ENCODE measurements around the gene TTC22. TPM values are rescaled to one million over a fixed set of nuclear protein-coding genes. Genes with fewer than 3 reads are reported as not detected.

Gene TTC22
- total RNA-seq, 2 experiments from 2014 or later, result 4.4 to 4.5 TPM

DNA sequence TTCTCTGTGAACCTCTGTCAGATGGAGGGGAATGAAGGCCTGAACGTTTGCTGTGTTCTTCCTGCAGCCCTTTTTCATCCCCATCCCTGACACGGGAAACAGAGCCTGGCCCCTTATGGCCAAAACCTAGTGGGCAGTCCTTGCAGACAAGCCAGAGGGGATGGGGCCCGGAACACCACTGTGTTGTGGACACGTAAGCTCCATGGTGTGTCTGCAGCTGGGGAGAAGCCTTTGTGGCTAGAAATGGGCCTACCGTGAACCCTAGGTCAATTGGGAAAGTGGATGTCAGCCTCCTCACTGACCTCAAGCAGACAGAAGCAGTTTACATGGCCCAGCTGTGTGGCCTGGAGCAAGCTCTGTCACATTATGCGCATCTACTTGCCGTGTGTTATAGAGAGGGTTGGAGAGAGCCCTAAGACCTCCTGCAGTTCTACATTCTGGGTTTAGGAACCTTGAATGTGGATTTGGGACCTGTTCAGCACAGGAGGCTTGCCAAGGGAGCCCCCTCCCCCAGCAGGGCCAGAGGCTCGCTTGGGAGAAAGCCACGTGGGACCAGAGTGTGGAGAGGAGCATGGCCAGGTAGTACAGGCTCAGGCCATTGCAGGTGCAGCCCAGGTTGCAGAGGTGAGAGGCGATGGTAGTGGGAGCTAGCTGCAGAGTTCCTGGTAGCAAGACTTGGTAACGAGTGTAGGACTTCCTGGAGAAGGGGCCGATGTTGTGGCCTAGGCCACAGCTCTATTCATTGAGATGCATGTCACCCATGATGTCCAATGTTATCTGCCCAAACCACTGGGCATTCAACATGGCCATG is 57.5 kb downstream of the TTC22 start:
- Histone ChIP-seq H3K27me3 (ENCODE audit: control insufficient read depth in 1 of 2, insufficient read depth in 2 of 2, low read length in 2 of 2) (no peaks in the 10 kb centered on the region), H3K4me3 (ENCODE audit: low read length) (no peak overlapping the region), H3K36me3 (ENCODE audit: insufficient read depth, low read length) (peaks cover 37% of the 10 kb centered on the region), H3K9me3 (ENCODE audit: control insufficient read depth in 1 of 2, insufficient read depth in 1 of 2, low read length in 2 of 2) (no peaks in the 10 kb centered on the region), H3K4me1 (ENCODE audit: insufficient read depth, low read length) (no peaks in the 10 kb centered on the region), H3K27ac (ENCODE audit: low read depth in 1 of 2, low read length in 2 of 2) (no peak overlapping the region)
- intact Hi-C loops (cut with DNase I, micrococcal nuclease), result no loop called here
- Mint-ChIP-seq H3K4me3 (no peak overlapping the region), H3K36me3 (ENCODE audit: low read depth) (peaks cover 56% of the 10 kb centered on the region), H3K27me3 (no peaks in the 10 kb centered on the region), H3K27ac (no peak overlapping the region), H3K4me1 (ENCODE audit: low read depth) (no peaks in the 10 kb centered on the region), H3K9me3 (no peaks in the 10 kb centered on the region)
- POLR2A ChIA-PET, result no interaction called here
- ATAC-seq (ENCODE audit: poor library complexity), result no peak
- no peak for DNase-seq
- CTCF ChIA-PET, result no interaction called here
- TF ChIP-seq, protein P1, sequence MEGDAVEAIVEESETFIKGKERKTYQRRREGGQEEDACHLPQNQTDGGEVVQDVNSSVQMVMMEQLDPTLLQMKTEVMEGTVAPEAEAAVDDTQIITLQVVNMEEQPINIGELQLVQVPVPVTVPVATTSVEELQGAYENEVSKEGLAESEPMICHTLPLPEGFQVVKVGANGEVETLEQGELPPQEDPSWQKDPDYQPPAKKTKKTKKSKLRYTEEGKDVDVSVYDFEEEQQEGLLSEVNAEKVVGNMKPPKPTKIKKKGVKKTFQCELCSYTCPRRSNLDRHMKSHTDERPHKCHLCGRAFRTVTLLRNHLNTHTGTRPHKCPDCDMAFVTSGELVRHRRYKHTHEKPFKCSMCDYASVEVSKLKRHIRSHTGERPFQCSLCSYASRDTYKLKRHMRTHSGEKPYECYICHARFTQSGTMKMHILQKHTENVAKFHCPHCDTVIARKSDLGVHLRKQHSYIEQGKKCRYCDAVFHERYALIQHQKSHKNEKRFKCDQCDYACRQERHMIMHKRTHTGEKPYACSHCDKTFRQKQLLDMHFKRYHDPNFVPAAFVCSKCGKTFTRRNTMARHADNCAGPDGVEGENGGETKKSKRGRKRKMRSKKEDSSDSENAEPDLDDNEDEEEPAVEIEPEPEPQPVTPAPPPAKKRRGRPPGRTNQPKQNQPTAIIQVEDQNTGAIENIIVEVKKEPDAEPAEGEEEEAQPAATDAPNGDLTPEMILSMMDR (IDR thresholded peaks at IDR 0.05), result no peak

DNA sequence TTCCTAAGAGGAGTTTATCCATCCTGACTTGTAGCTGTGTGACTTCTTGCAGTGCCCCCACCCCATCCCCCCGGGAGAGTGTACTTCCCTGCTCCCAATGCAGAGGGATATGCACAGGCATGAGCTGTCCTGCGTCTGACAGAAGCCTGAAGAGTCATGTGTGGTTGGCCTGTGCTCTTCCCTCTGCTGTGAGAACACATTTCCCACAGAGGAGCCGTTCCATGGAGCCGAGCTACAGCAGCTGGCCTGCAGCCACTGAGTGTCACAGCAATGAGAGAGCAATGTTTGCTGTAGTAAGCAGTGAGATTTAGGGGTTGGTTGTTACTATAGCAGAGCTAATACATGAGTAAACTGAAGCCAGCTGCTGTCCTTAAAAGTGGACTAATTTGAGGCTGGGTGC is 58.8 kb downstream of the TTC22 start:
- CTCF ChIA-PET, result no interaction called here

DNA sequence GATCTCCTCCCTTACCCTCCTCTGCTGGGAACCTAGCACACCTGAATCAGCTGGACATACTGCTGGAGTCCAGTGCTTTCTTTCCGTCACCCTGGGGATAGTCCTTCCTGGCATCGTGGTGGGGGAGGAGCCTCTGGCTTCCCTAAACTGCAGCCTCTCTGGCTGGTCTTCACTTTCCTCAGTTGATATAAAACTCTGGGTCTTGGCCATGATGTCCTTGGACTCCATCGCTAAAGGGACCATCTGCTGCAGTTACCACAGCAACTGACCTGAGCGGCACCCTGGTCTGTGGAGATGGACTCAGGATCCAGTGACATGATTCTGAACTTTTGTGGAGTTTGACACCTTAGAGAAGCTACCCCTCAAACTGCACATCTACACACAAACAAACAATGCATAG is 59.6 kb downstream of the TTC22 start:
- Histone ChIP-seq H3K27me3 (ENCODE audit: control insufficient read depth in 1 of 2, insufficient read depth in 2 of 2, low read length in 2 of 2) (no peaks in the 10 kb centered on the region), H3K36me3 (ENCODE audit: insufficient read depth, low read length) (peaks cover 55% of the 10 kb centered on the region), H3K27ac (ENCODE audit: low read depth in 1 of 2, low read length in 2 of 2) (no peak overlapping the region), H3K9me3 (ENCODE audit: control insufficient read depth in 1 of 2, insufficient read depth in 1 of 2, low read length in 2 of 2) (no peaks in the 10 kb centered on the region), H3K4me1 (ENCODE audit: insufficient read depth, low read length) (no peaks in the 10 kb centered on the region), H3K4me3 (ENCODE audit: low read length) (no peak overlapping the region)
- Mint-ChIP-seq H3K27me3 (no peaks in the 10 kb centered on the region), H3K36me3 (ENCODE audit: low read depth) (peaks cover 77% of the 10 kb centered on the region), H3K4me1 (ENCODE audit: low read depth) (no peaks in the 10 kb centered on the region), H3K9me3 (no peaks in the 10 kb centered on the region), H3K27ac (no peak overlapping the region), H3K4me3 (no peak overlapping the region)
- intact Hi-C loops (cut with DNase I, micrococcal nuclease), result no loop called here
- ATAC-seq (ENCODE audit: poor library complexity) (no peak), DNase-seq (no peak)
- POLR2A ChIA-PET, result no interaction called here
- CTCF ChIA-PET, result no interaction called here
- TF ChIP-seq, protein P1 (IDR thresholded peaks at IDR 0.05), result no peak

More for the DNA sequence above, 58.8 kb downstream of the TTC22 start:
- ATAC-seq (ENCODE audit: poor library complexity) (no peak), DNase-seq (no peak)
- TF ChIP-seq, protein P1 (IDR thresholded peaks at IDR 0.05), result no peak
- no peak overlapping the region for H3K4me3 Mint-ChIP-seq
- Histone ChIP-seq H3K9me3 (ENCODE audit: control insufficient read depth in 1 of 2, insufficient read depth in 1 of 2, low read length in 2 of 2) (no peaks in the 10 kb centered on the region), H3K4me1 (ENCODE audit: insufficient read depth, low read length) (no peaks in the 10 kb centered on the region), H3K36me3 (ENCODE audit: insufficient read depth, low read length) (peaks cover 47% of the 10 kb centered on the region), H3K27ac (ENCODE audit: low read depth in 1 of 2, low read length in 2 of 2) (no peak overlapping the region), H3K27me3 (ENCODE audit: control insufficient read depth in 1 of 2, insufficient read depth in 2 of 2, low read length in 2 of 2) (no peaks in the 10 kb centered on the region), H3K4me3 (ENCODE audit: low read length) (no peak overlapping the region)
- peaks cover 70% of the 10 kb centered on the region for H3K36me3 Mint-ChIP-seq (ENCODE audit: low read depth)
- H3K27ac Mint-ChIP-seq, result no peak overlapping the region
- H3K27me3 Mint-ChIP-seq, result no peaks in the 10 kb centered on the region
- POLR2A ChIA-PET, result no interaction called here
- no peaks in the 10 kb centered on the region for H3K9me3 Mint-ChIP-seq
- intact Hi-C loops (cut with DNase I, micrococcal nuclease), result no loop called here
- H3K4me1 Mint-ChIP-seq (ENCODE audit: low read depth), result no peaks in the 10 kb centered on the region

Data from CD4-positive, alpha-beta T cell (primary cell).